Measurements from ENCODE around the gene DDX42.
"Not testable (repeated sequence)": the region's sequence is repeated elsewhere in the genome, so short reads cannot be mapped to it uniquely, and the experiment has no call there.

The DDX42 gene

DNA sequence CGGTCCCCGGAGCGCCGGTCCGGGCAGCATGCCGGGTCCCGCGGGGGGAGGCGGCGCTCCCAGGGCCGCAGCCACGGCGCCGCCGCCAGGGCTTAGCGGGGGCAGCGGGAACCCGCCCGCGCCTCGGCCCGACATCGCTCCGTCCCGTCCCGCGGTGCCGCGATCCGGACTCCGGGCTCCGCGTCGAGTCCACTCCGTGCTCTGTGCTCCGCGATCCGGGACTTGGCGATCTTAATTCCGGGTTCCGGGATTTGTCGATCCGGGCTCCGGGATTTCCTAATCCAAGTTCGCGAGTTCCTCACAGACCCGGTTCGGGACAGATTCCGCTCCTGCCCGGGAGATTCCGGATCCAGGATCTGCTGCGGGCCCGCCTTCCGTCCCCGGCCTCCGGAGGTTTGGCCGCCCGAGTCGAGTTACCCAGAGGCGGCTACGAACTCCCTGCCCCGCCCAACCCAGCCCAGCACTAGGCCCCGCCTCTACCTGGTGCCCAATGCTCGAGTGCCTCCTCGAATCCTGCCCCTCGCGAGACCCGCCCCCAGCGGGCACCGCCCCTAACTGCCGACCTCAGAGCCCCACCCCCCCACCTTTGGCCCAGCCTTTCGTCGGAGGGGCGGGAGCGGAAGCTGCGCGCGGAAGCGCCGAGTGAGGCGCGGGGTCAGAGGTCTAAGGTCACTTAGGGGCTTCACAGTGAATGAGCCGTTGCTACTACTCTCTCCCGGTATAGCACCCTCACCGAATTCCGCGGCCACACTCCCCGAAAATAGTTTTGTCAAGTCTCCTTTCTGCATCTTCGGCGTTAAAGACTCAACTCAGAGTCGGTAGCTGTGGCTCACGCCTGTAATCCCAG lies 68.8 kb downstream of the DDX42 start, which contains the start of gene SMARCD2:
TSS of gene SMARCD2 (minus strand) at position 146 of the 847 bp plus-strand sequence. CDS start at position 135, 11 bp downstream.
- DNase-seq, result peak; percentile 98

DNA sequence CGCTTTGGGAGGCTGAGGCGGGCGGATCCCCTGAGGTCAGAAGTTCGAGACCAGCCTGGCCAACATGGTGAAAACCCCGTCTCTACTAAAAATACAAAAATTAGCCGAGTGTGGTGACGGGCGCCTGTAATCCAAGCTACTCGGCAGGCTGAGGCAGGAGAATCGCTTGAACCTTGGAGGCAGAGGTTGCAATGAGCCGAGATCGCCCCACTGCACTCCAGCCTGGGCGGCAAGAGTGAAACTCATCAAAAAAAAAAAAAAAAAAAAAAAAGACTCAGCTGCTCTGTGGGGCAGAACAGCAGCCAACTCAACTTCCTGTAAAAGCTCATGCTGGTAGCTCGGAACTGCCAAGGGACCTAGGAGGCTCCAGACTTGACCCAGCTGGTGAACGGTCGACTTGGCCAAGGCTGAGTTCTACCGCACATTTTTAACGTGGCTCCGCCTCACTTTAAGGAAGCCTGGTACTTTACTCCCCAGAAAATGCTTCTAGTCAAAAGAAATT lies 69.5 kb downstream of the DDX42 start:
- DNase-seq, result not testable (repeated sequence)

DNA sequence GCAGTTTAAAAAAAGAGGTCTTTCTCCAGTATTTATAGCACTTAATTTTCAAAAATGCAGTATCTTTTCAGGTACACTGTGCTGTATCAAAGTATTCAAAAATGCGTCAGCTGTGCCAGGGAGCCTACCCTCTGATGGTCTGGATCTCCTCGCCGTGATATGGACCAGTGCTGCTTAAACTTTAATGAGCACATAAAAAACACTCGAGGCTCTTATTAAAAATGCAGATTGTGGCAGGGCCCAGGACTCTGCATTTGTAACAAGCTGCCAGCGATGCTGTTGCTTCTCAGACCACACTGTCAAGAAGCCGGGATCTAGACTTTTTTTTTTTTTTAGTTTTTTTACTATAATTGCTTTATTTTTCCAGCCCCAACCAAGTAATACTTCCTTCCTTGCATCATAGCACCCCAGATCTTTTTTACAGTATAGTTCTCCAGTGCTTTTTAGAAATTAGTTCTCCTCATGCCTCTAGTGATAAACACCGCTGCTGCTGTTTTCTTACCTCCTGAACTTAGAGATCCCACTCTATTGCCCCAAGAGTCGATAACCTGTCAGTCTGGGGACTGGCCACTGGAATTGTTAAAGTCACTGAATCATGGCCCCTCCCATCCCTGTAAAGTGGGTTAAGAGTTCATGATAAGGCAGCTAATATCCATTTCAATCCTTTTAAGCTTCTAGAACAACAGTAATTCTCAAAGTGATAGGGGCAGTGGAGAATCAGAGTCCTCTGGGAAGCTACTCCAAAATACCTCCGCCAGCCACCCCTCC lies 70.1 kb downstream of the DDX42 start:
- no peak for DNase-seq

DNA sequence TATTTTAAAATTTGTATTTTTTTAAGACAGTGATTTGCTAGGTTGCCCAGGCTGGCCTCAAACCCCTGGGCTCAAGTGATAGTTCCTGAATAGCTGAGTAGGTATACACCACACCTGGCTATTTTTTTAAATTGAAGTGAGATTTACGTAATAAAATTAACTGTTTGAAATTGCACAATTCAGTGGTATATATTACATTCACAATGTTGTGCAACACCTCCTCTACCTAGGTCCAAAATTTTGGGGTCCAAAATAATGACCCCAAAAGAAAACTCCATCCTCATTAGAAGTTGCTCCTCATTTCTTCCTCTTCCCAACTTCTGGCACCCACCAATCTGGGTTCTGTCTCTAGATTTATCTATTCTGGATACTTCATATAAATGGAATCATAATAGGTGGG lies 71.5 kb downstream of the DDX42 start:
- DNase-seq, result no peak

DNA sequence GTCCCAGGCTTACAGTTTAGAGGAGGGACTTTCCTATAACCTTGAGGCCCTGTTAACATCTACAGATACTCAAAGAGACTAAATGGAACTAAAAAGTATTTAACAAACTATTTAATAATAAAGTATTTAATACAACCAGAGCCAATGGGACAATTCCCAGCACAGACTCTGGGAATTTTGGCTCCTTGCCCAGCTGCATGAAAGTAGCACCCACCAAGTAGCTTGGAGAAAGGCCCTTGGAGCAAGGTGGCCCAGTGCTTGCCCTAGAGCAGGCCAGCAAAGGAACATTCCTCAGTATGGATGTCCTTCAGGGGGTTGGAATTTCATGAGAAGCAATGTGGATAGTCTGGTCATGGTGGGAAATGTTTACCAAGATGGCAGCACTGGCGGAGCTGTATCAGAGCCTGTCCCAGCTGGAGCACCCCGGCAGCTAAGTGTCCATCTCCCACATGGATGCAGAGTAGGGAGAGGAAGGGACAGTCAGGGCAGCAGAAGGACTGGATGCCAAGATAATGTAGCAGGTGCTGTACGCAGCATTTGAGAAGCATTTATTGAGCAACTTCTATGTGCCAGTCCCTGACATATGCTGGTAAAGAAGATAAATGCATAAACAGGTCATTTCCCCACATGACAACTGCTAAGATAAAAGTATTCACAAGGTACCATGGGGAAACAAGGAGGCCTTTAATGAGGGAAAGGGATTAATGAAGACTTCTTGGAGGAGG lies 73.7 kb downstream of the DDX42 start:
- no peak for DNase-seq

DNA sequence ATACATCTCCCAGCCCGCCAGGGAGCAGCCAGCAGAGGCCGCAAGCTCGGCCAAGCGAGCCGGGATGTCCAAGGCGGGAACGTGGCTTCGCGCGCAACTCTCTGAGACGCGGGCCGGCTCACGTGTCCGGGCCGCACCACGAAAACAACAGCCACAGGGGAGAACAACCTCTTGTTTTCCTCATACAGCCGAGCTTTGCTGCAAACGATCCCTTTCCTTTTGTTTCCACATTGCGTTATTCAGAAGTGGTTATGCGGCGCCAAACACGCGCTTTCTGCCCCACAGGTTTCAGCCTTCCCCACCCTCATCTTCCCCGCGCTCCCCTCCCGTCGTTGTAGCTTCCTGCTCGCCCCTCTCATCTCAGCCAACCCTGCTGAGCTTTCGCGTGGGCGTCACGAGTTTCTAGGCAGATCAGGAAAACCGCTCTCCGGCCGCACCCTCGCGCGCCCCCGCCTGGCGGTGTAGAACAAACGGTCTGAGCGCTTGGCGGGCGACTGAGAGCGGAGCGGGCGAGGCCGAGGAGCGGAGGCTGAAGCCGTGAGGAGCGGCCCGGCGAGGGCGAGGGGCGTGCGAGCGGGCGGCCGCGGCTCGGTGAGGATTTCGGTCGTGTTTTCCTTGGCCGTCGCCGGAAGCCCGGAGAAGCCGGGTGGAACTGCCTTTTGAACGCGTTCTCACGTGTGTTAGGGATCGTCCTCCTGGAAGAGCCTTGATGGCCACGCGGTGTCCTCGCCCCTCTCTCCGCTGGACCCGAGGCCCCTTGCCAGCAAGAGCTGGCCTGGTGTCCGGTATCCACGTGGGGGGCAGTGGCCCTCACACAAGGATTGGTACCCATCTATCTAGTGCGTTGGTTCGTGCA lies 75.1 kb downstream of the DDX42 start:
- no peak for DNase-seq

DNA sequence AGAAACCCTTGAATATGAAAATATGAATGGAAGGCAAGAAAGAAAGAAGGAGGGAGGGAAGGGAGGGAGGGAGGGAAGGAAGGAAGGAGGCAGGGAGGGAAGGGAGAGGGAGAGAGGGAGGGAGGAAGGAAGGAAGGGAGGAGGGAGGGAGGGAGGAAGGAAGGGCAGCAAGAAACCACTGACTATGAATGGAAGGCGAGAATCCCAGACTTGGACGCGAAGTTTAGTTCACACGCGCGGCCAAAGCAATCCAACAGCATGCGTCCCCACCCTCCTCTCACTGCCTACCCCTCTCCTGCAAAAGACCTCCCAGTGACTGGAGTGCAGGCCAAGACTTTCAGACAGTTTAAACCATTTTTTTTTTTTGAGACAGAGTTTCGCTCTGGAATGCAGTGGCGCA lies 76.4 kb downstream of the DDX42 start:
- no peak for DNase-seq

DNA sequence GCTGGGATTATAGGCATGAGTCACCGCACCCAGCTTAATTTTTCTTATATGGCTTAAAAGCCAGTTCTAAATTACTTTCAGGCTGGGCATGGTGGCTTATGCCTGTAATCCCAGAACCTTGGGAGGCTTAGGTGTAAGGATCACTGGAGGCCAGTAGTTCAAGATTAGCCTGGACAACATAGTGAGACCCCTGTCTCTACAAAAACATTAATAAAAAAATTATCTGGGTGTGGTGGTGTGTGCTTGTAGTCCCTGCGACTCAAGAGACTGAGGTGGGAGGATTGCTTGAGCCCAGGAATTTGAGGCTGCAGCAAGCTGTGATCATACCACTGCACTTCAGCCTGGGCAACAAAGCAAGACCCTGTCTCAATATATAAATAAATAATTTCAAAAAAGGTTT lies 79.3 kb downstream of the DDX42 start:
- DNase-seq, result no peak

DNA sequence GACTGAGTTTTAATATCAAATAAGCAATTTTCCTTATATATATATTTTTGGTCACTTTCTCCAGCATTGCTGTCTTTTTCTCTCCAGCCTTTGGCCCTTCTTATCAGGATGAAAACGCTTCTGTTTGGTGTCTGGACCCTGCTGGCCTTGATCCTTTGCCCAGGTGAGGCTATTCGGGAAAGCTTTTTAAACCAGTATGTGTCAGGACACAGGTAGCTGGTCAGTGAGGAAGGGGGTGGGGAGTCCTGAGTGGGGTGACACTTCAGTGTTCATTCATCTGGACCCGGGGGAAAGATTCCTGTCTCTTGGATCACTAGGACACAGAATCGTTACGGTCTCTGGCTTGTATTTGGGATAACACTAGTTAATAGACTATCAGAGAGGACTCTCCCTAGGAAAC lies 80.7 kb downstream of the DDX42 start:
- no peak for DNase-seq

DNA sequence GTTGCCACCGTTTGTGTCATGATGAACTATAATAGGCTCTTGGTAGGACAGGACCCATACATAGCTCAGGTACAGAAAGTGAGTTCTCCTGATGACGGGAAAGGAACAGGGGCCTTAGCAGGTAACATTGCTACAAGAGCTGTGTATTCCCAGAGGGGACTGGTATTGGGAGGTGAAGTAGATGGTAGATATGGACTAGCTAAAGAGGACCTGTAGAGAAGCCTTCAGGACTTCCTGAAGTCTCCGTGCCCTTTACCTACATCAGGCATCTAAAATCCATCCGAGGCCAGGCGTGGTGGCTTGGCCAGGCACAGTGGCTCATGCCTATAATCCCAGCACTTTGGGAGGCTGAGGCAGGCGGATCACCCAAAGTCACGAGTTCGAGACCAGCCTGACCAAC lies 81.2 kb downstream of the DDX42 start:
- no peak for DNase-seq

DNA sequence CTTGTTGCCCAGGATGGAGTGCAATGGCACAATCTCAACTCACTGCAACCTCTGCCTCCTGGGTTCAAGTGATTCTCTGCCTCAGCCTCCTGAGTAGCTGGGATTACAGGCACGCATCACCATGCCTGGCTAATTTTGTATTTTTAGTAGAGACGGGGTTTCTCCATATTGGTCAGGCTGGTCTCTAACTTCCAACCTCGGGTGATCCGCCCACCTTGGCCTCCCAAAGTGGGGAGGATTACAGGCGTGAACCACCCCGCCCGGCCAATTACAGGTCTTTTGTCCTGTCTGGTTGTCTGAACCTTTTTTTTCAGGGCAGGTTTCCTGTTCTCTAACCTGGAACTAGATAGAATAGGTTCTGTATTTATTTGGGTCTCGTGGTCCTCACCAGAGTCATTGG lies 82.5 kb downstream of the DDX42 start:
- DNase-seq, result not testable (repeated sequence)

DNA sequence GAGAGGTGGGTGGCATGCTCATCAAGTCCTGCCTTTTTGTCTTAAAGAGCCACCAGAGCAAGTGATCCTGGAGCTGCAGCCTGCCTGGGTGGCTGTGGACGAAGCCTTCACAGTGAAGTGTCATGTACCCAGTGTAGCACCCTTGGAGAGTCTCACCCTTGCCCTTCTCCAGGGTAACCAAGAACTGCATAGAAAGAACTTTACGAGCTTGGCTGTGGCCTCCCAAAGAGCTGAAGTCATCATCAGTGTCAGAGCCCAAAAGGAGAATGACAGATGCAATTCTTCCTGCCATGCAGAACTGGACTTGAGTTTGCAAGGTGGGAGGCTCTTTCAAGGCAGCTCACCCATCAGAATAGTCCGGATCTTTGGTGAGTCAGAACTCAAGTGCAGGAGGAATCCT lies 85.3 kb downstream of the DDX42 start:
- no peak for DNase-seq

DNA sequence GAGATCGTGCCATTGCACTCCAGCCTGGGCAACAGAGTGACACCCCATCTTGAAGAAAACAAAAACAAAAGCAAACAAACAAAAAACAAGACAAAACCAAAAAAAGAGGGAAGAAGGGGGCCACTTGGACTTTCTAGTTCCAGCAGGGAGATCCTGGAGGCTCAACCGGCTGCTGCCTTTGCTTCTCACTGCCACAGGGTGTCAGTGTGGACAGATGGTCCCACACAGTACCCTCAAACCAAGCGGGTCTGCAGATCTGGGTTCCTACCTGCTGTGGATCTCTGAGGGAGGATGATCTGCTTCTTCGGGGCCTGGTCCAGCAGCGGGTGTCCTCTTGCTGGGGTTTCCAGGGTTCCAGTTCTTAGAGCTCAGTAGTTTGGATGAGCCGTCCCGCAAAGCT lies 92.7 kb downstream of the DDX42 start:
- not testable (repeated sequence) for DNase-seq
